Lower lobe of right lung (tissue), 2 donors: ENCODE data around the gene CHST1. TPM values are rescaled to one million over a fixed set of nuclear protein-coding genes. Genes with fewer than 3 reads are reported as not detected.

Experiments
- ATAC-seq, 2 donors: fragments of 200-7000 bp; cut with Tn5 transposase; one replicate each; pipeline ENCODE4 v1.9.1; 2020 to 2022; ENCODE audit warnings: mild to moderate bottlenecking in 2 of 2, moderate library complexity in 2 of 2
- DNase-seq: peaks from one replicate; pipeline ENCODE4 v3.0.0-alpha.2; 2020
- H3K27ac ChIP-seq: fragments of 200-600 bp; one replicate; pipeline ENCODE4 v1.8.0; 2022
- H3K27me3 ChIP-seq: fragments of 200-600 bp; one replicate; pipeline ENCODE4 v1.8.0; 2022; ENCODE audit warnings: low read depth
- H3K36me3 ChIP-seq: fragments of 200-600 bp; one replicate; pipeline ENCODE4 v1.8.0; 2022; ENCODE audit warnings: mild to moderate bottlenecking
- H3K4me1 ChIP-seq: fragments of 200-600 bp; one replicate; pipeline ENCODE4 v1.8.0; 2022
- H3K4me3 ChIP-seq: fragments of 200-600 bp; one replicate; pipeline ENCODE4 v1.8.0; 2022; ENCODE audit warnings: mild to moderate bottlenecking
- H3K9me3 ChIP-seq: fragments of 200-600 bp; one replicate; pipeline ENCODE4 v1.8.0; 2022
- intact Hi-C: fragments of 100-400 bp; cut with DNase I; formaldehyde crosslinking; loops from one replicate; pipeline ENCODE4 v1.11.0; 2022
- total RNA-seq: library from RNA; stranded (reverse); fragmentation: NEBNext Ultra II Directional; extraction: Animal tissue kit (Norgen Biotek cat#: 25700); gene quantifications from one replicate; pipeline ENCODE4 v1.2.1, GENCODE V29; 2021
- TF ChIP-seq, protein P1 (sequence below): fragments of 200-600 bp; IDR thresholded peaks from one replicate; pipeline ENCODE4 v1.8.0; 2022; ENCODE audit warnings: antibody characterized with exemption, mild to moderate bottlenecking
- donor health status: DM: no; HTN: yes; CAD: no; lungs with severe emphysema.

Gene CHST1
- total RNA-seq, 1 donor from 2014 or later = 4.6 TPM

DNA sequence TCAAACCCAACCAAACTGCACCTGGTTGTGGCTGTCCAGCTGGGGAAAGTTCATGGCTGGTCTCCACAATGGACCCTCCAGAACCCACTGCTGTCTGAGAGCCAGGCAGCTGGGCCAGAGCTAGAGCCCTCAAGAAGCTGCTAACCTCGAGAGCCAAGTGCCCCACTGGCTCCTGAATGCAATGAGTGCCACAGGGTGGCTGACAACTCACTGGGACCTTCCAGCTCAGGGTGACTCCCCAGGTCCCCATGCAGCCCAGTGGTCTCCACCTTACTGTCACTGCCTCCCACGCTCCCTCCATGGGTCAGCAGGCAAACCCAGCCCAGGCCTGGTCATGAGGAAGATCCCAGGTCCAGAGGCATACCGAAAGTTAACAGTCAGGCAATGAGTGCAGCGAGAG is 8.0 kb upstream of the CHST1 start:
- Histone ChIP-seq H3K27me3 (no peaks in the 10 kb centered on the region), H3K4me3 (no peak overlapping the region), H3K36me3 (no peaks in the 10 kb centered on the region), H3K9me3 (no peaks in the 10 kb centered on the region), H3K27ac (no peak overlapping the region), H3K4me1 (no peaks in the 10 kb centered on the region)
- TF ChIP-seq, protein P1, sequence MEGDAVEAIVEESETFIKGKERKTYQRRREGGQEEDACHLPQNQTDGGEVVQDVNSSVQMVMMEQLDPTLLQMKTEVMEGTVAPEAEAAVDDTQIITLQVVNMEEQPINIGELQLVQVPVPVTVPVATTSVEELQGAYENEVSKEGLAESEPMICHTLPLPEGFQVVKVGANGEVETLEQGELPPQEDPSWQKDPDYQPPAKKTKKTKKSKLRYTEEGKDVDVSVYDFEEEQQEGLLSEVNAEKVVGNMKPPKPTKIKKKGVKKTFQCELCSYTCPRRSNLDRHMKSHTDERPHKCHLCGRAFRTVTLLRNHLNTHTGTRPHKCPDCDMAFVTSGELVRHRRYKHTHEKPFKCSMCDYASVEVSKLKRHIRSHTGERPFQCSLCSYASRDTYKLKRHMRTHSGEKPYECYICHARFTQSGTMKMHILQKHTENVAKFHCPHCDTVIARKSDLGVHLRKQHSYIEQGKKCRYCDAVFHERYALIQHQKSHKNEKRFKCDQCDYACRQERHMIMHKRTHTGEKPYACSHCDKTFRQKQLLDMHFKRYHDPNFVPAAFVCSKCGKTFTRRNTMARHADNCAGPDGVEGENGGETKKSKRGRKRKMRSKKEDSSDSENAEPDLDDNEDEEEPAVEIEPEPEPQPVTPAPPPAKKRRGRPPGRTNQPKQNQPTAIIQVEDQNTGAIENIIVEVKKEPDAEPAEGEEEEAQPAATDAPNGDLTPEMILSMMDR = no peak
- no peak for ATAC-seq
- no peak for DNase-seq
- intact Hi-C loops = no loop called here

DNA sequence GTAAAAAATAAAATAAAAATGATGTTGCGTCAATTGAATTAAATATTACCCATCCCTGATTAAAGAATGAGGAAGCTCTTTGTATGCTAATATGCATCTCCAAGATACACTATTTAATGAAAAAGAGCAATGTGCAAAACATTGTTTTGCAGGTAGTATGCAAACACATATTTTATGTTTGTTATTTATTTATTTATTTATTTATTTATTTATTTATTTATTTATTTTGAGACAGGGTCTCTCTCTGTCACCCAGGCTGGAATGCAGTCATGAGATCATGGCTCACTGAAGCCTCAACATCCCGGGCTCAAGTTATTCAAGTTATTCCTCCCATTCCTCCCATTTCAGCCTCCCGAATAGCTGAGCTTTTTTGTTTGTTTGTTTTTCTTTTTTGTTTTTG is 7.2 kb upstream of the CHST1 start:
- no peaks in the 10 kb centered on the region for H3K27me3 ChIP-seq

DNA sequence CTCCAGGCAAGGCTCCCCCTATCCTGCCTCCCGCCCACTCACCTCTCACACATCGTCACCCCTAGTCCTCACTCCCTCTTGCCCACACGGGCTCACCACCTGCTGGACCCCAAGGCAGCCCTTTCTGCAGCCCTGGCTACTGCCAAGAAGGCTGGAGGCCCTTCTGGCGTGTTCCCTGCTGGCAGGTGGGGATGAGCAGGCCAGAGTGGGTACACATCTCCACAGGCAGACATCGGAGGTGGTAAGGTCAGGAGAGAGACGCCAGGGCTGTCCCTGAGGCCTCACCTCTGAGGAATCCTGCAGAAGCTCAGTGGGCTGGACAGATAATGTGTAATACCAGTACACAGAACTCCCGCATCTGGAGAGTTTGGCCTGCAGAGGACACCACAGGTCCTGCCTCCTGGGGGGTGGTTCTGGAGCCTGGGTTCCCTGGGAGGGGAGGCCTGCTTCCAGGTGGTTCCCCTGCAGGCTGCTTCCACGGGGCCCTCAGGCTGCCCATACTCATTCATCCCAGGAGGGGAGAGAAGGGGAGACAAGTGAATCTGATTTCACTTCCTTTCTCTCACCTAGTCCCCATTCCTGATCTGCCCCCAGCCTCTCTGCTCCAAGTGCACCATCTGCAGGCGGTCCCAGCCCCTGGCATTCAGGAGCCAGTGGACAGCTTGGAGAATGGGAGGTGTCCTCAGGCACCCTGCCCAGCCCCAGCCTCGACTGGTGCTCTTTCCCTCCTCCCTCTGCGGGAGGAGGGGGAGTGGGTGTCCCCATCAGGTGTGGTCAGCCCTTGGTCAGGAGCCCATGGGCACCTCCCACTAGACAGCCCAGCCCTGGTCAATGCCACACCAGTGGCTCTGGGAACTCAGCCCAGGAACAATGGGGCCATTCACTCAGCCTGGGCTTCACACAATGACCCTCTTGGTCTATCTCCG is 6.1 kb upstream of the CHST1 start:
- no peak for DNase-seq
- no peaks in the 10 kb centered on the region for H3K36me3 ChIP-seq
- no peaks in the 10 kb centered on the region for H3K4me1 ChIP-seq
- H3K27me3 ChIP-seq = no peaks in the 10 kb centered on the region
- TF ChIP-seq, protein P1 = no peak
- H3K27ac ChIP-seq = no peak overlapping the region
- H3K4me3 ChIP-seq = no peak overlapping the region
- intact Hi-C loops = no loop called here
- no peak for ATAC-seq
- H3K9me3 ChIP-seq = no peaks in the 10 kb centered on the region

More for the DNA sequence above, 7.2 kb upstream of the CHST1 start:
- no peak for DNase-seq
- Histone ChIP-seq H3K4me3 (no peak overlapping the region), H3K27ac (no peak overlapping the region), H3K9me3 (no peaks in the 10 kb centered on the region), H3K36me3 (no peaks in the 10 kb centered on the region), H3K4me1 (no peaks in the 10 kb centered on the region)
- intact Hi-C loops = no loop called here
- no peak for ATAC-seq
- TF ChIP-seq, protein P1 = no peak

- intact Hi-C loops = no loop called here
- DNase-seq (no peak), ATAC-seq (no peak)
- Histone ChIP-seq H3K9me3 (no peaks in the 10 kb centered on the region), H3K27me3 (no peaks in the 10 kb centered on the region), H3K4me1 (no peaks in the 10 kb centered on the region), H3K36me3 (no peaks in the 10 kb centered on the region), H3K4me3 (no peak overlapping the region), H3K27ac (no peak overlapping the region)
- TF ChIP-seq, protein P1 = no peak
Observed at GRCh38 chr11:45670386-45671135, 5.1 kb upstream of the CHST1 start.

- no peaks in the 10 kb centered on the region for H3K36me3 ChIP-seq
- TF ChIP-seq, protein P1 = no peak
- no peak for DNase-seq
- ATAC-seq = no peak
- H3K4me1 ChIP-seq = peaks cover 3% of the 10 kb centered on the region
- H3K27ac ChIP-seq = no peak overlapping the region
- intact Hi-C loops = no loop called here
- H3K9me3 ChIP-seq = no peaks in the 10 kb centered on the region
- H3K27me3 ChIP-seq = peaks cover 2% of the 10 kb centered on the region
- H3K4me3 ChIP-seq = no peak overlapping the region
Observed at GRCh38 chr11:45669956-45670355, 4.5 kb upstream of the CHST1 start.
